Stimulated activated CD4-positive, alpha-beta T cell treated with anti-CD3 and anti-CD28 coated beads, Interleukin-1b, Interleukin-23, amount 100 ng/mL, for 24 hours (primary cell): ENCODE data around the gene CSTF1.
"Not testable (repeated sequence)": the region's sequence is repeated elsewhere in the genome, so short reads cannot be mapped to it uniquely, and the experiment has no call there.

Experiments
- DNase-seq, 4 experiments: peaks; one replicate each; pipeline ENCODE4 v3.0.0-alpha.2; 2020; ENCODE audit warnings: low read depth in 4 of 4, low spot score in 1 of 4

Gene CSTF1

DNA sequence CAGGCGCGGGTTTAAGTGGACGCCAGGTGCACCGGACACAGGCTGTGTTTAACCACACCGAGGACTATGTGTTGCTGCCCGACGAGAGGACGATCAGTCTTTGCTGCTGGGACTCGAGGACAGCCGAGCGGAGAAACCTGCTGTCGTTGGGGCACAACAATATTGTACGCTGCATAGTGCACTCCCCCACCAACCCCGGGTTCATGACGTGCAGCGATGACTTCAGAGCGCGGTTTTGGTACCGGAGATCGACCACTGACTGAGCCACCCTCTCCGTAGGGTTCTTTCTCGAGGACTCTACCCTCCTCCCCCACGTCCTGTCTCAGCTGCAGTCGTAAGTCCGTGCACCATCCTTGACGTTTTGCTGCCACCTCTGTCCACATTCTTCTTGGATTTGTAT lies 11.0 kb downstream of the CSTF1 start:
- DNase-seq, result no peak

DNA sequence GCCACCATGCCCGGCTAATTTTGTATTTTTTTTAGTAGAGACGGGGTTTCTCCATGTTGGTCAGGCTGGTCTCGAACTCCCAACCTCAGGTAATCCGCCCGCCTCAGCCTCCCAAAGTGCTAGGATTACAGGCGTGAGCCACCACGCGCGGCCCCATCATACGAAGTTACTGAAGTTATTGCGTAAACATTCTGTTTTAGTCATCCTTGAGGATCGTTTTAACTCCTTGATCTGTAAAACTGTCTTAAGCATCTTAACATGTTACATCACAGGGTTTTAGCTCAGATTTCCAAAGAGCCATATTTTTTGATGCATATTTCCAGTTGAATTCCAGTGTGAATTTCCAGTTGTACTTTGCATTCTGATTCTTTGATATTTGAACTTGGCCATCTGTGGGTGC lies 12.9 kb downstream of the CSTF1 start:
- DNase-seq, result not testable (repeated sequence)

DNA sequence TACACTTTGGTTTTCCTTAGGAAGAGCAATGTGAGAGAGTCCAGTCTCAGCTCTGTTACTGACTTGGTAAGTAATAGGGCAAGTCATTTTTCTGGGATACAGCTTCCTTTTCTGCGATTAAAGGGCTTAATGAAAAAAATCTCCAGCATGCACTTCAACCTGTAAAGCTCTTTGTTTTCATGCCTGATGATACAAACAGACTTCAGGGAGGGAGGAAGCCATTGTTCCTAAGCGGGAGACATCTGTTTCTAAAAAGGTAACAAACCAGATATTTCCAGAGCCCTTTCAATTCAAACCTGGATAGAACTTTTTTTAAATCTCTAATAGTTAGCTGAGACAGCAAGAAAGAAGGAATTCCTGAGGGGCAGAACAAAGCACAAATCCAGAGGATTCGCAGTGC lies 14.5 kb downstream of the CSTF1 start:
- no peak for DNase-seq

DNA sequence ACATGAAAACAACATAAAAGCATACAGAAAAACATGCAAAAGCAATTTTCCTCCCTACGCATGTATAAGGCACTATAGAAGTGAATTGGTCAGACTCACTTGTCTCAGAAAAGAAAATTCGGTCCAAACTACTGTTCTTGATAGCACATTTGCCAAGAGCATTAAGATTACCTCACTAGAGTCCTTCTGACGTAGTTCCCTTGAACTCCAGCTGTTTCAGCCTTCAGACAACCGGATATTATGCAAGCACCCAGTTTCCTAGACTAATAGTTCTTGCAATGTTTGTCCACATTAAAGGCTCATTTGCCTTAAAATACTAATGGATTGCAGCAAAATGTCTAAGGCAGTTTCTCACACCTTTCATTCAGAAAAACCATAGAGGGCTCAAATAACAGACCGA lies 17.1 kb downstream of the CSTF1 start:
- DNase-seq, result no peak

DNA sequence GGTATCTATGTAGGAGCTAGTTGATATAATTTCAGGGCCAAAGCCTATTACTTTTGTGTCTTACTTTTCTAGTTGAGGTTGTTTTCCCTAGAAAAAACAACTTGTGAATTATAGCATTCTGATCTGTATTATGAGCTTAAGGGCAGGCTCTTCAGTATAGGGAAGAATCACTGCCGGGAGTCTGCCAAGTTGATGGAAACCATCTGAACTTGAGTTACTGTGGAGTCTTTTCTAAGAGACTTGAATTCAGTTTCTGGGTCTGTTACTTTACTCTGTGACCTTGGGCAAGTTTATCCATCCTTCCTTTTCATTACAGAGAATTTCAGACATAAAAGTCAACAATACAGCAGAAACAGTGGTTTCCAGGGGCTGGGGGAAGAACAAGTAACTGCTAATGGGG lies 17.5 kb downstream of the CSTF1 start:
- DNase-seq, result no peak

DNA sequence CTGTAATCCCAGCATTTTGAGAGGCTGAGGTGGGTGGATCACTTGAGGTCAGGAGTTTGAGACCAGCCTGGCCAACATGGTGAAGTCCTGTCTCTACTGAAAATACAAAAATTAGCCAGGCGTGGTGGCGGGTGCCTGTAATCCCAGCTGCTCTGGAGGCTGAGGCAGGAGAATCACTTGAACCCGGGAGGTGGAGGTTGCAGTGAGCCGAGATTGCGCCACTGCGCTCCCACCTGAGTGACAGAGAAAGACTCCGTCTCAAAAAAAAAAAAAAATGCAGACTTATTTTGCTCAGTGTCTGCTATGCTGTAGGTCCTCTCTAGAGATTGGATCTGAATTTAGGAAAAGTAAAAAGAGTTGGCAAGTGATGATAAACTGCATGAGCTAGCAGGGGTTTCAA lies 18.8 kb downstream of the CSTF1 start:
- DNase-seq, result not testable (repeated sequence)

DNA sequence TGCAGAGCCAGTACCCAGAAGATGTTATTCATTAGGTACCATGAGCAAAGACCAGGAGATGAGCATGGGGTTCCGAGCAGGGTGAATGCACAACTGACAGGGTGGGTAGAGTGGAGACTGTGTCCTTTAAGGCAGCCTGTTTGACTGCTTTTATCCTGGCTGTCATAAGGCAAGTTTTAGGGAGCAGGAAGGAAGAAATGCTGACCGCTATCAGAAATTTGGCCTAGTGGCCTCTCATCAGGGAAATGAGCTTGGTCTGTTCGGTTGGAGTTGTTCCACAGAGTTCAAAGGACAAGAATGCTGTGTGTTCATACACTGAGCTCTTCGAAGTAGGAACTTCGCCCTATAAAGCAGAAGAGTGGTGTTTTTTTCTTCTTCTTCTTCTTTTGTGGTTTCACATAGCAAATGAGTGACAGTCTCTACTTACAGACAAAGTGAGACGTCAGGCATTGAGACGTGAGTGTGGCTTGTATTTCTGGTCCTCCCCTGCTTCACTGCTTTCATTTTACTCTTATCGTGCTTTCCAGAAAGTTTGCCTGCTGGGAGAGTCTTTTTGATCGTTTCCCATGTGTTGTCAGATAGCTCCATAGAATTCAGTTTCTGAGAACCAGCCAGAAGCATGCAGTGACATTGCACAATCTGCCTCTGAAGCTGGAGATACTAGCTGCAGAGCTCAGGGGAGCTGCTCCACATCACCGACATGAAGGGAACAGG lies 19.5 kb downstream of the CSTF1 start, which contains the start of gene CASS4:
Gene CASS4, plus strand, starts transcription at position 502 of the 714 bp plus-strand sequence. Its CDS starts 199 bp downstream, at position 701.
- no peak for DNase-seq

DNA sequence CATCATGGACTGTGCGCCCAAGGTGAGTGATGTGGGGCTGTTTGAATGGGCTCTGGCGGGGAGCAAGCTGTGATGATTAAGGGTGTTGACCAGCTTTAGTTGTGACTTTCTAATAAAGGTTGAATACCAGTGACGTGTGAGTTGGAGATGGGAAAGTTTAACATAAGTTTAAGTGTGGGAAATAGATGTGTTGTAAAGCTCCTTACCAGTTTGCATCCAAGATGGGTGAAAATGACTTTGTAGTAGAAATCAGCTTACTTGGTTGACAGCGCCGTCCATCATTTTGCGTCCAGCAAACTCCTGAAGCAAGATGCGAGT lies 20.0 kb downstream of the CSTF1 start:
- DNase-seq, result no peak

DNA sequence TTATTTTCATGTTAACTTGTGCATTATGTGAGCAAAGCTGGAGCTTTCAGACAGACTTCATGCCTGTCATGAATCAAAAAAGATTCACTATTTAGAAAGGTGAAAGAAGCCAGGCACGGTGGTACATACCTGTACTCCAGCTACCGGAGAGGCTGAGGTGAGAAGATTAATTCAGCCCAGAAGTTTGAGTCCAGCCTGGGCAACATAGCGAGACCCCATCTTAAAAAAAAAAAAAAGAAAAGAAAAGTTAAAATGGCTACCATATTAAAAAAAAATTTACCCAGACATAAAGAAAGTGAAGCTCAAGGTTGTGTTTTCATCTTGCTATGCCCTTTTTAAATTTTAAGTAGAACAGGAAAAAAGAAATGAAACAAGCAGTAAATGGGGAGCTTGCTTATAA lies 20.5 kb downstream of the CSTF1 start:
- DNase-seq, result no peak

DNA sequence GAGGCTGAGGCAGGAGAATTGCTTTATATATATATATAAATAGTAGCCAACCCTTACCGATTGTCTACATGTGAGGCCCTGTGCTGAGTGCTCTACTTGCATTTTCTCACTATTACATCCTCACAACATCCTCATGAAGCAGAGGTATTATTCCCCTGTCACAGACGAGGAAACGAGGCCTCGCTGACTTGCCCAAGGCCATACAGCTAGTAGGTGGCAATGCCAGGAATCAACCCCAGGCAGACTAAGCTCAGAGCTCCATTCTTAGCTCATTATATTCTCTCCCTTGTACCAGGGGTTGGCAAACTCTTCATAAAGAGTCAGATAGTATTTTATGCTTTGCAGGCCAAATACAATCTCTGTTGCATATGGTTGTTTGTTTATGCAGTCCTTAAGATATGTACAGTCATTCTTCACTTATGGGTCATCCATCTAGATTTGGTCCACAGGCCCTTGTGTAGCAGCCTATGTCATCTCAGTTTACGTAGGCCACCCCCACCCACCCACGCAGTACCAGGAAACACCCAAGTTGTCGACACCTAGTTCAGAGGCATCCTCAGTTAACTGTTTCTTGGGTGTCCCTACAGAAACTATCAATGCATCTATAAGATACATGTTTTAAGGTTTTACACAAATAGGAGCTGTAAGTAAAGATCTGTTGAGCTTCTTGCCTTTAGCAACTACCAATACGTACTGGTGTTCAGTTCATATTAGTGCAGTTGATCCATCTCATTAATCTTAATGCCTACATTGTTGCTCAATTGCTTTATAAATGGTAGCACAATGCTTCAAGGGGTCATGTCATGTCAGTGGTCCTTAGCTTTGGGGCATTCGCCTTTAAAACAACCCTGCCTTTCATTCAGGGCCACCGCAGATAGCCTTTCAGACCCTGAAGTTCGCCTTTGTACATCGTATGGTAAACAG lies 22.7 kb downstream of the CSTF1 start:
- peak in 2 of 4 experiments; percentile 36 to 37 for DNase-seq

DNA sequence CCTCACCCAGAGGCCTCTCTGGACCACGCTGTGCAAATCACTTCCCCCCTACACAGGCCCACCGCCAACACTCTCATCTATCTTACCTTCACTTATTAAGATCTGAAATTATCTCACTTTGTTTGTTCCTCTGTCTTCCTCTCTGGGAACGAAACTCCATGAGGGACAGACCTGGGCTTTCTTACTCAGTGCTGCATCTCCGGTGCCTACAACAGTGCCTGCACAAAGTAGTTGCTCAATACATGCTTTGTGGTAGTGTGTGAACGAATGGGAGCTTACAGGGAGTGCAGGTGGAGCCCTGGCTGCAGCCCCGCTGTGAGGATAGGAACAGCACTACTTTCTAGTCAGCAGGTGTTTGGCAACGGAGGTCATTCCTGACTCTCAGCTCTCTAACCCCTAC lies 25.0 kb downstream of the CSTF1 start:
- no peak for DNase-seq

DNA sequence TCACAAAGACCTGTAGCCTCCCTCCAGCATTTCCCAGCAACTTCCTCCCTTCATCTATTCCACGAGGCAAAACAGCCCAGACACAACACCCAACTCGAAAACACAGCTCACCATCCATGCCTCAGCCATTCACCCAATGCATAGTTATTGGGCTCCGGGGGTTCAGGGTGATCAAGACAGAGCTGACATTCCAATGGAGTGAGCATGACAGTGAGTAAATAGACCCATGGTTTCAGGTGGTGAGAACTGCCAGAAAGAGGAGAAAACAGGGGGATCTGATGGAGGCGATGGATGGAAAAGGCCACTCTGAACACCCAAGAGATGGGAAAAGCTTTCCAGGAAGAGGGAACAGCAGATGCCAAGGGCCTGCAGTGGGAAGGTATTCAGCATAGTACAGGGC lies 25.5 kb downstream of the CSTF1 start:
- DNase-seq, result no peak

DNA sequence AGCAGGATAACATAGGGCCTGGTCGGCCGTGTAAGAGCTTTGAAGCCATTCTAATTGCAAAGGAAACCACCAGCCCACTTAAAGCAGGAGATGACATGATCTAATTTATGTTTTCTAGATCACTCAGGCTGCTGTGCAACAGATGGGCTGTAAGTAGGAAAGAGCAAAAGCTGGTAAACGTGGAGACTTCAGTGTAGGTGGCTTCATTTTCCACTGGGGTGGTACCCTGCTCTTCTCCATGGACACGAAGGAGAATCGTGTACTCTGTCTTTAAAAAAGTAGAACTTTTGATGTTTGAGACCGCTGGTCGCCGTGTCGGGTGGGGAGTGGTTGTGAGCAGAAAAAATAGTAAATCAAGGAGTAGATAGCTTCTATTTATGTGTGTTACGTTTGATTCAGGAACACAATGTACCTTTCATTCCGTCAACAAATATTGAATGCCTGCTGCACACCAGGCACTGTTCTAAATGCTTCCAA lies 26.0 kb downstream of the CSTF1 start:
- DNase-seq, result no peak

DNA sequence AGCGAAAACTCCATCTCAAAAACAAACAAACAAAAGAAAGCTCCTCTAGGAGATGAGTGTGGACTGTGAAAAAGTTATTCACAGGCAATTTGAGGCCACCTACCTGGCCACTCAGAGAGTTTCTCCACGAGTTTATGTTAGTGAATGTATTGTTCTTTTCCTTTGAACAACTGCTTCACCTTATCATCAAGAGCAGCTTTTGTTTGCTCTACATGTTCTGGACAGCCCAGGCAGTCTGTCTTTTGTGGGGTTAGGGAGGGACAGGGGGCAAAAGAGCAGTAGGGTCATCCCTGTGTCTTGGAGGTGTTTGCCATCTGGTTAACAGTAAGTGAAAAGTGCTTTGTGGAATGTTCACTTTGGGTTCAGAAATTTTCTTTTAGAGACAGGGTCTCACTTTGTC lies 27.6 kb downstream of the CSTF1 start:
- DNase-seq, result no peak

DNA sequence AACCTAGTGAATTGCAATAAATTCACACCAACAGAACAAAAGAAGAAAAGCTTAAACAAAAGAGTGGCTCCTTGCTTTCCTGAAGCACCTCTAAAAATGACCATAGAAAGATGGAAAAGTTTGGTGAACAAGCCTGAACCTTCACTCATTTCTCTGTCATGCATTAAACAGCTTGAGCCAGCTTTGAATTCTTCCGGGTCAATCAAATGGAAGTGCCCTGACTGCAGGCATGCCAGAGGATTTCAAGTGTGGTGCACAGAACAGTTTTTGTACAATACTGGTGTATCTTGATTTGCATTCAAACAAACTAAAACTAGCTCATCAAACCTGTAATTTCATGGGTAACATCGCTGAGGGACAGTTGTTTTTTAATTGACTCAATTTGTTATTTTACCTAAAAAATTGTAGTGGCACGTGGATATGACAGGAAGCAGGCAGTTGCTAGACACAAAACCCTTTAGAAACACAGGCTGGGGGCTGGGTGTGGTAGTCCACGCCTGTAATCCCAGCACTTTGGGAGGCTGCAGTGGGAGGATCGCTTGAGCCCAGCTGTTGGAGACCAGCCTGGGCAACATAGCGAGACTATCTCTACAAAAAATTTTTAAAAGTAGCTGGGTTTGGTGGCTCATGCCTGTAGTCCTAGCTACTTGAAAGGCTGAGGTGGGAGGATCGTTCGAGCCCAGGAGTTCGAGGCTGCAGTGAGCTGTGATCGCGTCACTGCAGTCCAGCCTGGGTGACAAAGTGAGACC lies 28.7 kb downstream of the CSTF1 start:
- DNase-seq, result no peak

DNA sequence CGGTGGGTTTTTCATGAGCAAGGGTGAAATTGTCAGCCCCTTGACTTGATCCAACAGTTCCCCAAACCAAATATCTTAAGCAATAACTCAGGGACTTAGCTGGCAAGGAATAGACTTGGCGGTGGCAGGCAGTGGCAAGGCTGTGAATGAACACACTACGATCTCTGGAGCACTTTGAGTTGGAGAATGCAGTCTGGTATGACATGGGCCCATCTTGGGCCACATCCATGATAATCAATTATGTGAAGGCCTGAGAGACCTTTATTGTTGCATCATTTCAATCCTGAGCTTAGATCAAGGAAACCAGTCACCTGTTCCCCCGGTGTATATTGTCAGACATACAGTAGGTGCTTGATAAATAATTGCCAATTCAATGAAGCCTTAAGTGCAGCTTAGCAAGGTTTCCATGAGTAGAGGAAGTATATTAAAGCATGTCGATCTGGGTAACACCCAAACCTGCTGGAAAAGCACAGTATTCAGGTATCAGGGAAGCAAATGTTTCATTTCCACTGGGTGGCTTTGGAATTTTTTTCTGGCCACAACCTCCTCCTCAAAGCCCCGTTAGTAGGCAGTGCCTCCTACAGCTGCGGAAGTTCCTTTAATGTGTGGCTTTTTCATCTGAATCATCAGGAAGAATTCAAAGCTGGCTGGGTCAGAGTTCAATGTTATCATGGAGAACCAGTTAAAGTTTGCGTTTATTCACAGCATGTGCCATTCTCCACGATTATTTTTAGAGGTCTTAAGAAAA lies 29.8 kb downstream of the CSTF1 start:
- no peak for DNase-seq

DNA sequence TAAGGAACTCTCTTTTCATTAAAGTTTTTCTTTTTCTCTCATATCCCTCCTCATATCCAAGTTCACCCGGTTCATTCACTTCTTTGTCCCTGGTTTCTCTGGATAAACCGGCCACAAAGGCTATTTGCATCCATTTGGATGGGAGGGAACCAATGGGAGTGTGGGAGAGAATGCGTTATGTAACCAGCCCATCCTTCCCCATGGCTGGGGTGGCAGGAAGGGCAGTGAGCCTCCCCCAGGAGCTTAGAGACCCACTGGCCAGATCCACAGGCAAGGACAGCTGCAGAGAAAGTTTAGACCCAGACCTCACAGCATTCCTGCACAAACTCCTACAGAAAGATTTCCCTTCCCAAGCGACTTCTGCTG lies 30.4 kb downstream of the CSTF1 start:
- DNase-seq, result no peak

DNA sequence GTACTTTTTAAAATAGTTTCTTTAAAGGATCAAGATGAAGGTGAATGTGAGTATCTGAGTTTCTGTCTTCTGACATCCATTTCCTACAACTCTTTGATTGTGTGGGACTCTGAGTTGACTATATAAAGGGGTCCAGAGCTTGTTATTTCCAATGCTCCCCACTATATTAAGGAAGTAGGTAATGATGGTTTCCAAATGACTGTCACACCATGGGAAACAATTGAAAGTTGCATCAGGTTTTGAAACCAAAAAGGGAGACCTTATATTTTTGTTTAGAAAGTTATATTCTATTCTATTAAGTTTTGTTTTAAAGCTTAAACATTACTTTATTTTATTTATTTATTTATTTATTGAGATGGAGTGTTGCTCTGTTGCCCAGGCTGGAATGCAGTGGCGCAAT lies 30.8 kb downstream of the CSTF1 start:
- DNase-seq, result no peak

DNA sequence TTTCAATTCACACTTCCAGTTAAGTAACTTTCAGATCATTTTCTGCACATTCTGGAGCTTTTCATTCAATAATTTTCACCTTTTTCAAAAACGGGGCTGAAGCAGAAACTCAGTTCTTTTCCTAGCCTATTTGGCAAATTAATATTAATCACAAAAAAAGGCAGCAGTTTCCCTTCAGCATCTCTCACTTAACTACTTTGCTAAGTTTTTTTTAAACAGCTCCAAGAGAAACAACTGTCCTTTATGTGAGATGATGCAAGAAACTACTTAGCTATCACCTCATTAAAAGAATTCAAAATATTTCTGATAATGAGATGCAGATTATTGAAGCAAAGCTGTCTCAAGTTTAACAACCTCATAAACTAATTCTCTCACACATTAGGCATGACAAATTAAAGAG lies 31.4 kb downstream of the CSTF1 start:
- DNase-seq, result no peak

DNA sequence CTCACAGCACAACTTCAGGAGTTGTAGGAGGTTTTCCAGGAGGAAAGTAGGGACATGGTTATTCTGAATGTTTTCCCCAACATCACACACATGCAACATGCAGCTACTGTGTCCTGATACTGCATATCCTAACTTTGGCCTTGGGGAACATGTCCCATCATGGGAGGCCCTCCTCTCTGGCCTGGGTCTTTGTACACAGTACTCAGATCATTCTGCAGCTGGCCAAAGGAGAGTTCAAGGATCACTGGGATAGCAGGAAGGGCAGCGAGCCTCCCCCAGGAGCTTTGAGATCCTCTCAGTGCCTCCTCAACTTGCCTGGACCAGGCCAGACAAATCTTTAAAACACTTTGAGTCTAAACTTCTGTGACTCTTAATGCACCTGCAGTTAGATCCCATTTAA lies 32.5 kb downstream of the CSTF1 start:
- DNase-seq, result no peak

DNA sequence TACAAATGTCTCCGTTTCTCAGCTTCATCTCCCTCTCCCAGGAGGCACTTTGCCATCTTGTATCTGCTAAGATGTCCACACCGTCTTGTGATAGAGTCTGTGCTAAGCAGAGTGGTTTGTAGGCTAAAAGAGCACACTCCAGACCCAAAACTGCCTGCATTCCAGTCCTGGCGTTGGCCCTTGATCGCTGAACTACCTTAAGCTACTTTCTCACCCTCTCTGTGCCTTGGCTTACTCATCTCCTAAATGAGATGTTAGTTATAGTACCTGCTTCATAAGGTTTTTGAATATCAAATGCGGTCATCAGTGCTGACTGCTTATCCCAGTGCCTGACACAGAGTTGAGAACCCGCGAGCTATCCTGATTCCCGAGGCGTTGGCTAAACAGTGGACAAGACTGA lies 33.6 kb downstream of the CSTF1 start:
- no peak for DNase-seq
